HEK293T (cell line): ENCODE results near the gene MYO15A.

Experiments used
- NFRKB ChIP-seq: fragments of 450-650 bp; IDR thresholded peaks from 2 replicates; pipeline ENCODE4 v1.6.1; 2016; ENCODE audit warnings: mild to moderate bottlenecking, moderate library complexity
- TARDBP ChIP-seq: fragments of 450-650 bp; IDR thresholded peaks from 2 replicates; pipeline ENCODE4 v1.6.1; 2016

DNA sequence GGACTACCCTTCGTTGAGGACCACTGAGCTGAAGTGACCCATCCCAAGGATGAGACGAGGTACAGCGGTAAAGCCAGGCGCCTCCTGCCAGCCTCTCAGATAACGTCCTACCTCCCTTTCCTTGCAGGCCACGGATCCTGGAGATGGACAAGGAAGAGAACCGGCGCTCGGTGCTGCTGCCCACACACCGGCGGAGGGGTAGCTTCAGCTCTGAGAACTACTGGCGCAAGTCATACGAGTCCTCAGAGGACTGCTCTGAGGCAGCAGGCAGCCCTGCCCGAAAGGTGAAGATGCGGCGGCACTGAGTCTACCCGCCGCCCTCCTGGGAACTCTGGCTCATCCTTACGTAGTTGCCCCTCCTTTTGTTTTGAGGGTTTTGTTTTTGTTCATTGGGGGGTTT is 99.5 kb downstream of the MYO15A start:
- TF ChIP-seq TARDBP = no peak
- no peak for TF ChIP-seq NFRKB
